GM18502 (cell line): ENCODE data around the gene CDH15.
"Not testable (repeated sequence)": the region's sequence is repeated elsewhere in the genome, so short reads cannot be mapped to it uniquely, and the experiment has no call there.

ENCODE experiments used
- ATAC-seq: cut with Tn5 transposase; IDR thresholded peaks from one replicate; pipeline ENCODE4 v1.9.1; 2021; ENCODE audit warnings: mild to moderate bottlenecking; ENCODE audit not compliant: unreplicated experiment, poor library complexity

CDH15 gene

GRCh38 chr16:89184677-89184932 is 13.1 kb downstream of the CDH15 start:
- no peak for ATAC-seq

DNA sequence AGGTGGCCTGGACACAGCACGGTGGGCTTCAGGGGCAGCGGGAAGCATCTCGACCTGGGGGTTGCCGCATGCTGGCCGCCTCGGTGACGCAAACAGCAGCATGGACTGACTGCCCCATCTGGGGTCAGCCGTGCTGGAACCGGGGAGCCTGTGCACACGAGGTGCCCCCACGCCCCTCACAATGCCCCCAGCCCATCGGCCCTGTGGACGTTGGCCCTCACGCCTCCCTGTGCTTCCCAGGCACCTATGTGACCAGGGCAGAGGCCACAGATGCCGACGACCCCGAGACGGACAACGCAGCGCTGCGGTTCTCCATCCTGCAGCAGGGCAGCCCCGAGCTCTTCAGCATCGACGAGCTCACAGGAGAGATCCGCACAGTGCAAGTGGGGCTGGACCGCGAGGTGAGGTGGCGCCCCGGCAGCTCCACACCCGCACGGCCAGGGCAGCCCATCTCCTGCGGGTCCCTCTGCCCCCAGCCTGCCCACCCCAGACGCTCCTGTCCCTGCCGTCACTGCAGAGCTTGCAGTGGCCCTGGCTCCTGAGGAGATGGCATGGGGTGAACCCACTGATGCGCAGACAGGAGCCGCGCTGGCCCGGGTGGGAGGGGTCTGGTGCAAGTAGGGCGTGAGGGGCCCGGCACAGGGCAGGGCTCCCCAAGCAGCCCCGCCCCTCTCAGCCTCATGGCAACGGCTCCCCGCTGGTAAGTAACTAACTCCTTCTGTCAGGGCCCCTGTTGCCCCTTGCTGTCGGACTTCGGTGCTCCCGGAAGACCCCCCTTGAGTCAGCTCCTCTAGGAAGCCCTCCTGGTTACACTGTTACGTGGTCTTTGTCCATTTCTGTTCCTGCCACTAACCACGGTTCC is 13.6 kb downstream of the CDH15 start:
- no peak for ATAC-seq

- not testable (repeated sequence) for ATAC-seq
Observed at GRCh38 chr16:89185887-89186592, 14.5 kb downstream of the CDH15 start.

- not testable (repeated sequence) for ATAC-seq
Observed at GRCh38 chr16:89186593-89187031, 15.1 kb downstream of the CDH15 start.

DNA sequence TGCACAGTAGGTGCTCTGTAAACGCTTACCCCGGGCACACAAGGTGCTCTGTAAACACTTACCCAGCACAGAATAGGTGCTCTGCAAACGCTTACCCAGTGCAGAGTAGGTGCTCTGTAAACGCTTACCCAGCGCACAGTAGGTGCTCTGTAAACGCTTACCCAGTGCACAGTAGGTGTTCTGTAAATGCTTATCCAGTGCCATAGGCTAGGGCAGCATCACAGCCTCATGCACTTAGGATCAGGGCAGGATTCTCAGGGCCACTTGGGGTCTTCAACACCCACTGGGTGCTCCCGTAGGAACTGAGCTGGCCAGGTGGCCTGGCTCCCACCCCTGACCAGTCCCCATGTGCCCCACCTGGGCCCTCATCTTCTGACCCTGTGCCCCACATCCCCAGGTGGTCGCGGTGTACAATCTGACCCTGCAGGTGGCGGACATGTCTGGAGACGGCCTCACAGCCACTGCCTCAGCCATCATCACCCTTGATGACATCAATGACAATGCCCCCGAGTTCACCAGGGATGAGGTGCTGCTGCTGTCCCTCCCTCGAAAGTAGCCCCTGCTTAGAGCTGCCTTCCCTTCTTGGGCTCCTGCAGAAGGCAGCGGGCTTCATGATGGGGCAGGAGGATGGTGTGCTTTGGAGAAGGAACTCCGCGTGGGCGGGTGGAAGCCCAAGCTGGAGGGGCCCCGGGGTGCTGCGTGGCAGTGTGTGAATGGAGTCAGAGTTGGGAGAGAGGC is 15.7 kb downstream of the CDH15 start:
- ATAC-seq: no peak

GRCh38 chr16:89187770-89188392 is 16.3 kb downstream of the CDH15 start:
- no peak for ATAC-seq

DNA sequence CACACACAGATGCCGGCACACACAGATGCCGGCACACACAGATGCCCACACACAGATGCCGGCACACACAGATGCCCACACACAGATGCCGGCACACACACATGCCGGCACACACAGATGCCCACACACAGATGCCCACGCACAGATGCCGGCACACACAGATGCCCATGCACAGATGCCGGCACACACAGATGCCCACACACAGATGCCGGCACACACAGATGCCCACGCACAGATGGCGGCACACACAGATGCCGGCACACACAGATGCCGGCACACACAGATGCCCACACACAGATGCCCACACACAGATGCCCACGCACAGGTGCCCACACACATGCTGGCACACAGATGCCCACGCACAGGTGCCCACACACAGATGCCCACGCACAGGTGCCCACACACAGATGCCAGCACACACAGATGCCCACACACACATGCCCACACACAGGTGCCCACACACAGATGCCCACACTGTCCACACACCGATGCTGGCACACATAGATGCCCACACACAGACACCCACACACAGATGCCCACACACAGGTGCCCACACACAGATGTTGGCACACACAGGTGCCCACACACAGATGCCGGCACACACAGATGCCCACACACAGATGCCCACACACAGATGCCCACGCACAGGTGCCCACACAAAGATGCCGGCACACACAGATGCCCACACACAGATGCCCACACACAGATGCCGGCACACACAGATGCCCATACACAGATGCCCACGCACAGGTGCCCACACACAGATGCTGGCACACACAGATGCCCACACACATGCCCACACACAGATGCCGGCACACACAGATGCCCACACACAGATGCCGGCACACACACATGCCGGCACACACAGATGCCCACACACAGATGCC is 17.2 kb downstream of the CDH15 start:
- ATAC-seq: not testable (repeated sequence)

DNA sequence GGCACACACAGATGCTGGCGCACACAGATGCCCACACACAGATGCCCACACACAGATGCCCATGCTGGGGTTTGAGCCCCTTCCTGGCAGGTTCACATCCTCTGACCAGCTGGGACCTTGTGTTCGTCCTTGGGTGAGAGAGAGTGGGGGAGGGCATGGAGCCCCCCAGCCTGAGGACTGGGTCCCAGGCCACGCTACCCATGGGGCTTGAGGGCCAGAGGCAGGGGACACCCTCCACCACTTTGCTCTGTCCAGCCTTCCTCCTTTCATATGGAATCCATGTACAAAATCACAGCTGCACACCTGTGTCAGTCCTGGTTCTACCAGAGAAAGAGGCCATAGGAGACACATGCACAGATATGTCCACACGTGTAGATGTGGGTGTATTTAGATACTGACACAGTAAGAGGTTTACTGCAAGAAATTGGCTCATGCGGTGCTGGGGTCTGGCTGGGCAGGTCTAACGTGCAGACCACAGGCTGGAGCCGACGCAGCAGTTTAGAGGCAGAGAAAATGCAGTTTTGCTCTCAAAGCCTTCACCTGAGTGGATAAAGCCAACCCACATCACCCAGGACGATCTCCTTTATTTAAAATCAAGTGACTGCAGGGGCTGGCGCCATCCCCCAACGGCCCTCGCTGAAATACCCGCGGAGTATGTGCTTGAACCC is 17.9 kb downstream of the CDH15 start:
- ATAC-seq: no peak

DNA sequence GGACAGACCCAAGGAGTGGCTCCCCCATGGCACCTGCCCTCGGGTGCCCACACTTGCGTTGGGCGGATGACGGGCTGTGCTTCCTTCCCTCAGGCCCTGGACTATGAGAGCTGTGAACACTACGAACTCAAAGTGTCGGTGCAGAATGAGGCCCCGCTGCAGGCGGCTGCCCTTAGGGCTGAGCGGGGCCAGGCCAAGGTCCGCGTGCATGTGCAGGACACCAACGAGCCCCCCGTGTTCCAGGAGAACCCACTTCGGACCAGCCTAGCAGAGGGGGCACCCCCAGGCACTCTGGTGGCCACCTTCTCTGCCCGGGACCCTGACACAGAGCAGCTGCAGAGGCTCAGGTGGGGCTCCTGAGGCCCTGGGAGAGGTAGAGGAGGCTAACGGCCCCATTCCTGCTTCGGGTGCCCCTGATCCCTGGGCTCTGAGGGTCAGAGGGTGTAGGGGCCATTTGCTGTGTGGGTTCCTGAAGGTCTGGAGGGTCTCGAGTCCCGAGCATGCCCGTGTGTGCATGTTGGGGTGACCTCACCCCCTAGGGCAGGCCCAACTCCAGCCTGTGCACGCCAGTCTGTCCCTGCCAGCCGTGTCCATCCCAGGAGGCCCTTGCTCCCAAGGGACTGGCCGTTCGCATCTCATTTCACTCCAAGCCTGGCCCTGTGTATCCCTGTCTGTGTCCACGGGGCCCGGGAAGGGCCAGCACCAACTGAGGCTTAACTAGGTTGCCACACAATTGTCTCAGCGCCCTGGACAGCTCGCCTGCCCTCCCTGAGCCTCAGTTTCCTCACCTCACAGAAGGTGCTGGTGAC is 18.8 kb downstream of the CDH15 start:
- ATAC-seq: no peak

- no peak for ATAC-seq
Observed at GRCh38 chr16:89191033-89191900, 19.7 kb downstream of the CDH15 start.

GRCh38 chr16:89191901-89192185 is 20.3 kb downstream of the CDH15 start:
- no peak for ATAC-seq

GRCh38 chr16:89192186-89192955 is 20.8 kb downstream of the CDH15 start:
- ATAC-seq: not testable (repeated sequence)

DNA sequence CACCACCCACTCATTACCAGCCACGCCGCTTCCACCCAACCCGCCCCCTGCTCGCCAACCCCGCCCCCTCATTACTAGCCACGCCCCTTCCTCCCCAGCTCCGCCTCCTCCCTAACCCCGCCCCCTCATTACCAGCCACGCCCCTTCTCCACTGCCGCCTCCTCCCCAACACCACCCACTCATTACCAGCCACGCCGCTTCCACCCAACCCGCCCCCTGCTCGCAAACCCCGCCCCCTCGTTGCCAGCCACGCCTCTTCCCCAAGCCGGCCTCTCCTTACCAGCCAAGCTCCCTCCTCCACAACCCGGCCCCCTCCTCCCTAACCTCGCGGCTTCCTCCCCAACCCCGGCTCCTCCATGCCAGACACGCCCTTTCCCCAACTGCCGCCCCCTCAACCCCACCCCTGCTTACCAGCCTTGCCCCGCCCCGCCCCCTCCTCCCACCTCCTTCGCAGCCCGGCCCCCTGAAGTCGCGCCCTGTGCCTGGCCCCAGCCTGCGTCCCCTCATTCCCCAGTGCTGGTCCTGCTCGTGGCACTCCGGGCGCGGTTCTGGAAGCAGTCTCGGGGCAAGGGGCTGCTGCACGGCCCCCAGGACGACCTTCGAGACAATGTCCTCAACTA is 21.5 kb downstream of the CDH15 start:
- no peak for ATAC-seq

DNA sequence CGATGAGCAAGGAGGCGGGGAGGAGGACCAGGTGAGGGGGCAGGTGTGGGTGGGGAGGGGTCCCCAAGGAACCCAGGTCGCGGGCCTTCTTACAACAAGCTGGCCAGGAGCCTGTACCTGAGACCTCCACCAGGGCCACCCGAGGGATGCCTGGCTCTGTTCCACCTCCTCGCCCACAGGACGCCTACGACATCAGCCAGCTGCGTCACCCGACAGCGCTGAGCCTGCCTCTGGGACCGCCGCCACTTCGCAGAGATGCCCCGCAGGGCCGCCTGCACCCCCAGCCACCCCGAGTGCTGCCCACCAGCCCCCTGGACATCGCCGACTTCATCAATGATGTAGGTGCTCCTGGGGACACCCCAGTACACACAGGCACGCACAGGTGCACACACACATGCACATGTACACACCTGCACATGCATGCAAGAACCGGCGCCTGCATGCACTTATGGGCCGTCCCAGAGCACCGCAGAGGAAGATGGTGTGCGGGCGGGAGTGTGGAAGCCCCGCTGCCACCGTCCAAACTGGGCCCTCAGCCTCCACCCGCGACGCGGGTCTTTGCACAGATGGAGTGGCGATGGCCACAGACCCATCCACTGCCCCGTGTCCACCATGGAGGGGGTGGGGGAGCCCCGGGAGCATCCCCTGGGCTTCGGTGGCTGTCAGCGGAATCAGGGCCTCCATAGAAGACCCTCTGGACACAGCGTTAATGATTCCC is 22.2 kb downstream of the CDH15 start:
- no peak for ATAC-seq

- ATAC-seq: no peak
Observed at GRCh38 chr16:89194340-89195311, 23.1 kb downstream of the CDH15 start.
